ENCODE results near the gene KDM4D. TPM values are rescaled to one million over a fixed set of nuclear protein-coding genes. Genes with fewer than 3 reads are reported as not detected.
"Not testable (repeated sequence)": the region's sequence is repeated elsewhere in the genome, so short reads cannot be mapped to it uniquely, and the experiment has no call there.

KDM4D gene
- 0.96 TPM for polyA plus RNA-seq (2013, experiment 1 of 2; ENCODE audit: insufficient read length)
- 0.91 TPM for polyA plus RNA-seq (2013, experiment 2 of 2; ENCODE audit: insufficient read length)

DNA sequence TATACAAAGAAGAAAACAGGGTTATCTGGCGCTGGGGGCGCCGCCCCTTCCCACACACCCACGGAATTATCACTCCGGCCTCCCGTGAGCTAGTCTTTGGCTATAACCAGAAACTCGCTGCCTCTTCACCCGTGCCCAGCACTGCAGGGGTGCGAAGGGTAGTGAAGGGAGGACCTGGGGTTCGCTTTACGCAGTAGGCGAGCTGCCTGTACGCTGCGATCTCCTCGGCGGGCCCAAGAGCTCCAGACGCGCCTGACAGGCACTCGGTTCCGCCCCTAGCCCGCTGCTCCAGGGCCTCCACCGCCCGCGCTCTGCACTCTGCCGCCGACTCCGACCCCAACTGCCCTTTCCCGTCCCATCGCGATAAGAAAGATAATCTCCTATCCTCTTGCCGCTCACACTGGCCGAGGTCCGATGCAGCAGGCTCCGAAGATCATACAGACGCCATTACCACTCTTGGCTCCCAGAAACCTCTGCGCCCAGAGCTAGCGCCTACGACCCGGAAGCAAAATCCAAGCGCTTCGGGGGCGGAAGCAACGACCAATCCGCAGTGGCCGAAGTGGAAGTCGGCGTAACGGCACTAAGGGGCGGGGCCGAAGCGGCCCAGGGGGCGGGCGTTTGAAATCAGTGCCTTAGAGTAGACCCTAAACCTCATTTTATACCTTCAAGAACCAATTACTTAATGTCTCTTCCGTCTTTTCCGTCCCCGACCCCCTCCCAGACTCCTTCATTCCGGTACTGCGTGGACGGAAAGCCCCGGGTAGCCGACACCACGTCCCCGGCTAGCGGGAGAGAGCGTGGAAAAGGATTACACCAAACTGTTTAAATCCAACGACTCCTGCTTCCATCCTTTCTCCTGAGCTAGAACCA, at the start of gene KDM4D, which contains the start of gene CWC15:
Gene KDM4D, plus strand, starts transcription at position 611 of the 870 bp plus-strand sequence. CDS start 23,664 bp downstream, outside the sequence.
Gene CWC15, minus strand, starts transcription at position 458 of the 870 bp plus-strand sequence. CDS start 1,371 bp downstream, outside the sequence.
- DNase-seq = peak; percentile 93

DNA sequence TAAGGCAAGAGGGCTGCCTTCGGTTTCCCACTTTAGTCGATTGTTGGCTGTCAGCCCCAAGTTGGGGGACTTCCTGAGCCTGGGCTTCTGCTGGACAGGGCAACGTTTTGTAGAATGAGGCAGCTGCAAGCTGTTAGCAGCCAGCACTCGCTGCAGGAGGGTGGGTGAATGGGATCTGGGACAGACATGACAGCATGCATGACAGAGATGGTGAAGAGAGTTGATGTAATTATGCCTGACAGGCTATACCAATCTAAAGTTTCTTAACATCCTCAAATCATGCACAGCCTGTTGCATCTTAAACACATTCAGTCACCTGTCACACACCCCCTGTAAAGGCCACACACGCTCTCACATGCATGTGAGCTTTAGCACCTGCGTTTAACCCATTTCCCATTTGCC, 49.3 kb upstream of the KDM4D start:
- no peak for DNase-seq

- peak; percentile 24 for DNase-seq
These were observed 48.9 kb upstream of the KDM4D start for GRCh38 chr11:94924612-94925011.

GRCh38 chr11:94925422-94926270, 47.9 kb upstream of the KDM4D start:
- DNase-seq = no peak

- peak; percentile 54 for DNase-seq
These were observed 47.3 kb upstream of the KDM4D start for GRCh38 chr11:94926271-94926625.

DNA sequence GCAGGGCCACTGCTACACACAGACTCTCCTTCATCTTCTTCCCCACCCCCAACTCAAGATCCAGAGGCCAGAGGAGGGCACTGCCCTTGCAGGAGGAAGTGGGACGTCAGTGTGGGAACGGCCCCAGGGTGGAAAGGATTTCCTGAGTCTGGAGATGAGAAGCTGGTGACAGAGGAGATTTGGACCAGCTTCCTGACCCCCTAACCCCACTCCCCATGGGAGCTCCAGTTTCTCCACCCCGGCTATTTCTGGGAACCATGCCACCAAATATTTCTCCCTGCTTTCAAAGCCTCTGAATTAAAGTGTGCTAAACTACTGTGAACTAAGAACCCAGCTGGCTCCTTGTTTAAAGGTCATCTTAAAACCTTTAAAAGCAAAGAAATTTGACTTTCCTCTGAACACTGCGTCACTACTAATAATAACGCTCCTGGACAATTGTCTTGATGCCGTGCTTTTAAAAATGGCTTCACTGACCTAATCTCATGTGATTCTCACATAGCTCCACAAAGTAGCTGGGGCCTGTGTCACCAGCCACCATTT, 46.7 kb upstream of the KDM4D start:
- peak; percentile 93 for DNase-seq

GRCh38 chr11:94928117-94928990, 45.2 kb upstream of the KDM4D start:
- DNase-seq = no peak

DNA sequence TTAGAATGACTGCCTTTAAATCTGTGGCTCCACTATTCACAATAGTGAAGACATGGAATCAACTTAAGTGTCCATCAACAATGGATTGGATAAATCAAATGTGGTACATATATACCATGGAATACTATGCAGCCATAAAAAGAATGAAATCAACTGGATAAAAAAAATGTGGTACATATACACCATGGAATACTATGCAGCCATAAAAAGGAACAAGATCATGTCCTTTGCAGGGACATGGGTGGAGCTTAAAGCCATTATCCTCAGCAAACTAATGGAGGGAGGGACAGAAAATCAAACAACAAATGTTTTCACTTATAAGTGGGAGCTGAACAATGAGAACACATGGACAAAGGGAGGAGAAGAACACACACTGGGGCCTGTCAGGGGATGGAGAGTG, 41.4 kb upstream of the KDM4D start:
- DNase-seq = not testable (repeated sequence)

DNA sequence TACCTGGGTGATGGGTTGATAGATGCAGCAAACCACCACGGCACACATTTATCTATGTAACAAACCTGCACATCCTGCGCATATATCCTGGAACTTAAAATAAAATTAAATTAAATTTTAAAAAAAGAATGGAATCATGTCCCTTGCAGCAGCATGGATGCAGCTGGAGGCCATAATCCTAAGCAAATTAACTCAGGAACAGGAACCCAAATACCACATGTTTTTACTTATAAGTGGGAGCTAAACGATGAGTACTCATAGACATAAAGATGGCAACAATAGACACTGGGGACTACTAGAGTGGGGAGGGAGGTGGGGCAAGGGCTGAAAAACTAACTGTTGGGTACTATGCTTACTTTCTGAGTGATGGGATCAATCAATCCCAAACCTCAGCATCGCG, 41.0 kb upstream of the KDM4D start:
- DNase-seq = peak; percentile 70

DNA sequence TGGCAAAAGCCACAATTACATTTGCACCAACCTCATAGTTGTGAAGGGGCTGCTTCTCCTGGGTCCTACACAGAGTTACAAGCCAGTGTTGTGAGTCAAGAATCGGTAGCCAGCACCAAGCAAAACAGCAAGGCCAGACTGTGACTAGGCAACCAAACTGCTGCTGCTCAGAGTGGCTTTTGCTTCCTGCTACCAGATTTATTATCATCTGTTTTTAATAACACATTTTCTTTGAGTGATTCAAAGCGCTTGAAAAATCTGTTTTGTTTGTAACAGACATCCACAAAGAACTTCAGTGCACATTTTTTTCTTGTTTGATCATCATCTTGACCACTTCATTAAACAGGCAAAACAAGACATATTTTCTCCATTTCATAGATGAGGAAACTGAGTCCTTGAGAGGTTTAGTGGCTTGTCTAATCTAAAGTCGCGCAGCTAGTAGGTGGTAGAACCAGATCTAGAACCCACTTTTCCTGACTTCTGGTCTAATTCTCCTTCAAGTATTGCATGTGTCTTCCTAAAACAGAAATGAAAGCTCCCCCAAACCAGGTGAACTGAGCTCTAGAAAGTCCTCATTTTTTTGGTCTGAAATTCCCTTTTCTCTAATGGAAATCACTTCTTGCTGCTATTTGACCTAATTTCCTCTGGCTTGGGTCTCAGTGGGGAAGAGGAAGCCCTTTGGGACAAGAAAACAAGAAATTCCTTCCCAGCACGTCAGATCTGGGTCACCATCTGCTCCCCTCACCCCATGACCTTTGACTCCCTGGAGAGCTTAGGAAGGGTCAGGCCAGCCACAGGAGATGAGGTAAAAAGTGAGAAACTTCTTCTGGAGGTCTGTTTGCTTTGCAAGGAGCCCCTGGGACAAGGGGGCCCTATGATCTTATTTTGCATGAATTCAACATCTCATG, 40.0 kb upstream of the KDM4D start:
- peak; percentile 99 for DNase-seq

- DNase-seq = peak; percentile 60
These were observed 39.1 kb upstream of the KDM4D start for GRCh38 chr11:94934362-94934761.

DNA sequence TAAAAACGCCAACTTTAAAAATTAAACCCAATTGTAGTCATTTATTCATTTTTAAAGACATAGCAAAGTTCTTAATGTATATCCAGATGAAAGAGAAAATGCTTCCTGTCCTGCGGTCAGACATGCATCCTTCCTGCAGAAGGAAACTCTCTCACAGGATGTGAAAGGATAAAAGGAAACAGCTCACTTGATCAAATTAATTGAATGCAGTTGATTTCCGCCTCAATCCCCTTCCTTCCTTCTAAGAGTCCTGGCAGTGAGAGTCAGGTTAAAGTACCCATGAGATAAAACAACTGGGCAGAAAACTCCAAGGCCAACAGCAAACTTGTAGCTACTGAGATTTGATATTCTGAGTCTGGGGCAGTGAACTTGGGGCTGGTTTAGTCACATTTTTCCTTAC, 38.7 kb upstream of the KDM4D start:
- peak; percentile 44 for DNase-seq

GRCh38 chr11:94938095-94939055, 35.1 kb upstream of the KDM4D start:
- DNase-seq = peak; percentile 97

- no peak for DNase-seq
These were observed 34.2 kb upstream of the KDM4D start for GRCh38 chr11:94939346-94939745.

GRCh38 chr11:94941131-94941530, 32.4 kb upstream of the KDM4D start:
- DNase-seq = no peak

DNA sequence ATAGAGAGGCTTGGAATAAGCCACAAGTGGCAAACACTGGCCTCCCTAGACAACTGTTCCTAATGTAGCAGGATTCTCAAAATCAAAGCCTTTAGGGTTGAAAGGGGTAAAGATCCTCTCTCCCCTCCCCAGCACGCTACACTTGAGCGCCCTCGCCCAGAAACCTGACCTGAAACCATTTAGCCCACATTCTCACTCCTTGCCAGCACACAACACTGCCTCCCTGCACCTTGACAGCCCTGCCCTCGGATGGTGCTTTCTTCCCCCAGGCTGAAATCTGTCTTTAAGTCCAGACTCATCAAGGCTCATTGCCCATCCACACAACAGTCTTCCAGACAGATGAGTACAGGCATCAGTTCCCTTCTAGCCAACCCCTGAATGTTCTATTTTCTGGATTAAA, 26.7 kb upstream of the KDM4D start:
- DNase-seq = no peak

DNA sequence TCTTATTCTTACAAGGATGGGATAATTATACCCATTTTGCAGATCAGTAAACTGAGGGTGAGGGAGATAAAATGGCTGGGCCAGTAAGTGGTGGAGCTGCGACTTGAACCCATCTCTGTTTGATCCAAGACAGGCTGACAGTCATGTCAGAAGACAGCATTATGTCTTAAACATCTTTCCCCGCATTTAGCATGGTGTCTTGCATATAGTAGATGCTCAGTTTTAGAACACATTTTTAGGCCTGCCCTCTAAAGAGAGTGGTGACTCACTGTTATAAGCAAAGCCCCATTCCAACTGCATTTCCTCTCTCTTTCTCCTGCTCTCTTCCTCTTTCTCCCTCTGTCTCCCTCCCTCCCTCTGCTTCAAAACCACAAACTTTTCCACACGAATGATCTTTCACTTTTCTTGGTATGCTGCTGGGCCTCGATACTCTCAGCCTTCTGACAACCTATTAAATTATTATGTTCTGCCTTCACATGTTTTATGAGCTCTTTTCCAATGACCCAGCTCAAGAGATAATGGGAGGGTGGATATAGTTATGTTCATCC, 25.4 kb upstream of the KDM4D start:
- peak; percentile 95 for DNase-seq

DNA sequence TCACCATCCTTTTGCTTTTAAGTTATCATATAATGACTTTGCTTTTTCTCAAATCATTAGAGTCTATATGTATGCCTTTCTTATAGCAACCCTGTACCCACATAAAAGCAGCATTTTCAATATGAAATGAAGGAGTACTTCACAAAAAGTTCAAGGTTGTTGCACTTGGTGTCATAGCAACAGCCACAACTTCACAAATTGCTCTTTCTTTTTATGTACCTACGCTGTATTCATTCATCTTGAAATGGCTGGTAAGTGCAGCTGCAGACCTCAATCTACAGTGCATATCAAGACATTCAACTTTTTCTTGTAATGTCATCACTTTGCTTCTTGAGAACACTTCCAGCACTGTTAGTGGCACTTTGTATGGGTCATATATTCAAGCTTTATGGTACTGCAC, 18.8 kb upstream of the KDM4D start:
- no peak for DNase-seq

GRCh38 chr11:94956963-94957362, 16.5 kb upstream of the KDM4D start:
- DNase-seq = no peak
